WERI-Rb-1 (cell line): ENCODE measurements around the gene ZIC1.

Source experiments
- DNase-seq: peaks from one replicate; pipeline ENCODE4 v3.0.0-alpha.2; 2020
- H3K27ac ChIP-seq: fragments of 250-450 bp; sonication (Bioruptor Pico); 2 replicates; pipeline ENCODE4 v1.5.1; 2020; ENCODE audit warnings: mild to moderate bottlenecking, moderate library complexity
- H3K27me3 ChIP-seq: fragments of 250-450 bp; sonication (Bioruptor Pico); 2 replicates; pipeline ENCODE4 v1.5.1; 2021; ENCODE audit warnings: mild to moderate bottlenecking, low read depth, moderate library complexity; ENCODE audit not compliant: insufficient read depth, severe bottlenecking
- H3K36me3 ChIP-seq: fragments of 250-450 bp; sonication (Bioruptor Pico); 2 replicates; pipeline ENCODE4 v1.5.1; 2020; ENCODE audit warnings: mild to moderate bottlenecking, moderate library complexity
- H3K4me3 ChIP-seq: 2 replicates; pipeline ENCODE4 v1.5.1; 2011; ENCODE audit warnings: low read depth, mild to moderate bottlenecking, control low read depth, low read length
- H3K9me3 ChIP-seq: fragments of 250-450 bp; sonication (Bioruptor Pico); 2 replicates; pipeline ENCODE4 v1.5.1; 2021; ENCODE audit warnings: mild to moderate bottlenecking, moderate library complexity; ENCODE audit not compliant: severe bottlenecking
- TF ChIP-seq, protein P1 (sequence below): IDR thresholded peaks from 2 replicates; pipeline ENCODE4 v1.5.1; 2011; ENCODE audit warnings: low read depth, mild to moderate bottlenecking, control low read depth, inconsistent platforms, low read length

The ZIC1 gene

DNA sequence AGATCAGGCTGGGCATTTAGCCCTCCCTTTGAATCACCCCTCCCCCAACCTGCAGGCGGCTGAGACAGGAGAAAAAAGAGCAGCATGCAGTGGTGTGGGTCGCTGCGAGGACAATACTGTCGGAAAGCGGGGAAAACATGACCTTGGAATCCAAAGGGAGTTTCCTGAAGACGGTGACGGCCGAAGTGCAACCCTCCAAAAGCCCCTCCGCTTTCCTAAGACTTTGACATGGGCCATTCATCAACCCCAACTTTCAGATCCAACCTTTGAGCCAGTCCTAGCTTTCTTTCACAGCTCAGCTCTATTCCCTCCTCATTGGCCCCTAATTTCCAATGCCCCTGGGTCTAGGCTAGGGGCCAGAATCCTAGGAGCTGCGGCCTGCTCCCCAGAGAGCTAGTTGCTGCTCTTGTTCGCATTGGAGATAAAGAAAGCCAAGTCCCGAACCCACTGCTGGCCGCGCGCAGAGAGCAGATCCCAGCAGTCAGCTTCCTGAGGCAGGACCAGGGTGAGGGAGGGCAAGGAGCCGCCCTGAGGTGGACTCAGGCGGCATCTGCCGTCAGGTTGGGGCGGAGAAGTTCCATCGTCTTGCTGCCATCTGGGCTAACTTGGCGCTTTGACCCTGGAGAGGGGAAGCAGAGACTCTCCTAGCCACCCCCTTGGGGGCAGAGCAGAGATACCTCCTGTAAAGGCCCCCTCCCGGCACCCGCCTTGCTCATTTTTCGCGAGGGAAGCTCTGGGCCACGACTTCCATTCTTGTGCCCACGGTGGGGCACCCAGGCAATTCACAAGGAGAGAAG is 3.7 kb upstream of the ZIC1 start:
- H3K4me3 ChIP-seq, result no peak overlapping the region
- no peaks in the 10 kb centered on the region for H3K36me3 ChIP-seq
- no peak overlapping the region for H3K27ac ChIP-seq
- peaks cover 1% of the 10 kb centered on the region for H3K9me3 ChIP-seq
- TF ChIP-seq, protein P1, sequence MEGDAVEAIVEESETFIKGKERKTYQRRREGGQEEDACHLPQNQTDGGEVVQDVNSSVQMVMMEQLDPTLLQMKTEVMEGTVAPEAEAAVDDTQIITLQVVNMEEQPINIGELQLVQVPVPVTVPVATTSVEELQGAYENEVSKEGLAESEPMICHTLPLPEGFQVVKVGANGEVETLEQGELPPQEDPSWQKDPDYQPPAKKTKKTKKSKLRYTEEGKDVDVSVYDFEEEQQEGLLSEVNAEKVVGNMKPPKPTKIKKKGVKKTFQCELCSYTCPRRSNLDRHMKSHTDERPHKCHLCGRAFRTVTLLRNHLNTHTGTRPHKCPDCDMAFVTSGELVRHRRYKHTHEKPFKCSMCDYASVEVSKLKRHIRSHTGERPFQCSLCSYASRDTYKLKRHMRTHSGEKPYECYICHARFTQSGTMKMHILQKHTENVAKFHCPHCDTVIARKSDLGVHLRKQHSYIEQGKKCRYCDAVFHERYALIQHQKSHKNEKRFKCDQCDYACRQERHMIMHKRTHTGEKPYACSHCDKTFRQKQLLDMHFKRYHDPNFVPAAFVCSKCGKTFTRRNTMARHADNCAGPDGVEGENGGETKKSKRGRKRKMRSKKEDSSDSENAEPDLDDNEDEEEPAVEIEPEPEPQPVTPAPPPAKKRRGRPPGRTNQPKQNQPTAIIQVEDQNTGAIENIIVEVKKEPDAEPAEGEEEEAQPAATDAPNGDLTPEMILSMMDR, result no peak
- DNase-seq, result no peak
- H3K27me3 ChIP-seq, result no peaks in the 10 kb centered on the region

DNA sequence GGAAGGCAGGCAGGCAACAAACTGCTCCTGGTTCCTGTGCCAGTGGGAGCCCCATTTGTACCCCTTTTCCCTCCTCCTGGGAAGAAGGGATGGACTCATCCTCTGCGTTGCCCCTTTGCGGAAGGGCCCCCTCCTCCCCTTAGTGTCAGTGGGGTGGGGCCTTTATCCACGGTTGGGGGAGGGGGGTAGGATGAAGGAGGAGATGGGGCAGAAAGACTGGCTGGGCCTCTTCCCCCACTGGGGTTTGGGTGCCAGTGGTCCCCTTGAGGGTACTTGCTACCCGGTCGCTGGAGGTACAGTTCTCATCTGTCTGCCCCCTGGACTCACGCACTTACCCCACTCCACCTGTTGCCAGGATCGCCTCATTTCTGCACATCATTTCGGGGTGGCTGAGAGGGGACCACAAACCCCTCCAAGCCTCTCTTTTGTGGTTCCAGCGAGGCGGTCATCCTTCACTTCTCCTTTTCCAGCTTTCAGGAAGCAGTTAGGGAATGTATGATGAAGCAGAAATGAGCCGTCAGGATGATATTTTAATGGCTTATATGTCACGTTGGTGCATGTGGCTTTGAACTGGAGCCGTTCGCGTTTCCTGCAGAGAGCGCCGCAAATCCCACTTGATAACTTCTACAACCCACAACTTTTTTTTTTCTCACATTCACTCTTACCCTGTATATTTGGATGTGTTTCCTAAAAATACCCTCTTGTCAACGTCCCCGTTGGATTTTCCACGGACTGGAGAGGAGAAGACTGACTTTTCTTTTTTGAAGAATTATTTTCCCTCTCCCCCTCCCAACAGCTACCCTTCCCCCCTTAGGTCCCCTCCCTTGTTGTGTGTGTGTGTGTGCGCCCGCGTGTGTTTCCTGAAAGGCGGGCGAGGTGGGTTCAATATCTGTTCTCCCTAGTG is 2.9 kb upstream of the ZIC1 start, which contains the start of gene ZIC4:
TSS of gene ZIC4 (minus strand) at position 516 of the 904 bp plus-strand sequence. CDS start 3,746 bp downstream, outside the sequence.
- no peaks in the 10 kb centered on the region for H3K27me3 ChIP-seq
- H3K36me3 ChIP-seq, result peaks cover 3% of the 10 kb centered on the region; the same call in 1 of the 2 replicates
- no peak for DNase-seq
- no peak within 1 kb of the TSS for H3K27ac ChIP-seq
- H3K4me3 ChIP-seq, result no peak within 1 kb of the TSS
- TF ChIP-seq, protein P1, result no peak
- H3K9me3 ChIP-seq, result peaks cover 4% of the 10 kb centered on the region

DNA sequence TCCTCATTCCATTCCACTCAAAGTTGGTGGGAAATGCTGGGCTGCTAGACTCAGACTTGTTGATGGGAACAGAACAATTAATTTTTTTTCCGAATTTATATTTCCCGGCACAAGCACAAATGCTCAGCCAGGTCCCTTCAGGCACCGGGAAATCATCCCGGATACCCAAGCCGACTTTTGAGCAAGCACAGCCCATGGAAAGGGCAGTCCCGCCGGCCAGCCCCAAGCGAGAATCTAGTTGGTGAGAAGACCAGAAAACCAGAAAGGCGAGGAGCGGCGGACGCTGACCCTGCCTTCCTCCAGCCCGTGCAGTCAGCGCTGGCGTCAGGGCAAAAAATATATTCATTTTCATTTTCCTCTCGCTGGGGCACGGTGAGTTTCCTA is 2.1 kb upstream of the ZIC1 start:
- TF ChIP-seq, protein P1, result no peak
- H3K27me3 ChIP-seq, result no peaks in the 10 kb centered on the region
- no peak overlapping the region for H3K4me3 ChIP-seq
- DNase-seq, result no peak
- H3K36me3 ChIP-seq, result peaks cover 3% of the 10 kb centered on the region; the same call in 1 of the 2 replicates
- peaks cover 4% of the 10 kb centered on the region for H3K9me3 ChIP-seq
- H3K27ac ChIP-seq, result no peak overlapping the region

DNA sequence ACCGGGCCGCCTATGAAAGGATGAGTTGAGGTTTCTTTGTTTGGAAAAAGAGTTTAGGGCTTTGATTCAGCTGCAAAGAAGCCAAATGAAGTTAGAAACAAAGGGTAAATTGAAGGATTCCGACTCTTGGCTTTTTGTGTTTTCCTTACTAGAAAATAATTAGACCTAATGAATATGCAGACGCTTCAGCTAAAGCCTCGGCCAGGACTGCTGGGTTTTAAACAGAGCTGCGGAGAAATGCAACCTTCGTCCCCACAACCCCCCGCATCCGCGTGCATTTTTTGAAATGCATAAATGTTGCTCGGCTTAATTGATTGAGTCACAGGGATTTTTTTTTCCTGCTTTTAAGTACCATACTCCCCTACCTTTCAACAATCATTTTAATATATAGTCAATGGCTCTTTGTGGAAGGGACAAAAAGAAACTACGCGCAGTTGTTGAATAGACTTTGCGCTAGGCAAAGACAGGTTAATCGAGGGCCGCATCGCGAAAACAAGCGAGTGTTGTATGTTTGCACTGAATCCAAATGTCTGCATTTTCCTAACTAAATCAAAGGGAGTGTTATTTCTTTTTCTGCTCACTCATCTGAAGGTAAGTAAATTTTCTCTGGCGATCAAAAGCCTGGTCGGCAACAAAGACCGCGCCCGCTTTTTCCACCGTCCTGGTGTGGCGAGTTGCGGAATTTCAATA is 1.5 kb upstream of the ZIC1 start:
- TF ChIP-seq, protein P1, result no peak
- DNase-seq, result no peak
- peaks cover 4% of the 10 kb centered on the region for H3K9me3 ChIP-seq
- no peak overlapping the region for H3K4me3 ChIP-seq
- H3K27me3 ChIP-seq, result no peaks in the 10 kb centered on the region
- H3K27ac ChIP-seq, result no peak overlapping the region
- peaks cover 3% of the 10 kb centered on the region; the same call in 1 of the 2 replicates for H3K36me3 ChIP-seq

DNA sequence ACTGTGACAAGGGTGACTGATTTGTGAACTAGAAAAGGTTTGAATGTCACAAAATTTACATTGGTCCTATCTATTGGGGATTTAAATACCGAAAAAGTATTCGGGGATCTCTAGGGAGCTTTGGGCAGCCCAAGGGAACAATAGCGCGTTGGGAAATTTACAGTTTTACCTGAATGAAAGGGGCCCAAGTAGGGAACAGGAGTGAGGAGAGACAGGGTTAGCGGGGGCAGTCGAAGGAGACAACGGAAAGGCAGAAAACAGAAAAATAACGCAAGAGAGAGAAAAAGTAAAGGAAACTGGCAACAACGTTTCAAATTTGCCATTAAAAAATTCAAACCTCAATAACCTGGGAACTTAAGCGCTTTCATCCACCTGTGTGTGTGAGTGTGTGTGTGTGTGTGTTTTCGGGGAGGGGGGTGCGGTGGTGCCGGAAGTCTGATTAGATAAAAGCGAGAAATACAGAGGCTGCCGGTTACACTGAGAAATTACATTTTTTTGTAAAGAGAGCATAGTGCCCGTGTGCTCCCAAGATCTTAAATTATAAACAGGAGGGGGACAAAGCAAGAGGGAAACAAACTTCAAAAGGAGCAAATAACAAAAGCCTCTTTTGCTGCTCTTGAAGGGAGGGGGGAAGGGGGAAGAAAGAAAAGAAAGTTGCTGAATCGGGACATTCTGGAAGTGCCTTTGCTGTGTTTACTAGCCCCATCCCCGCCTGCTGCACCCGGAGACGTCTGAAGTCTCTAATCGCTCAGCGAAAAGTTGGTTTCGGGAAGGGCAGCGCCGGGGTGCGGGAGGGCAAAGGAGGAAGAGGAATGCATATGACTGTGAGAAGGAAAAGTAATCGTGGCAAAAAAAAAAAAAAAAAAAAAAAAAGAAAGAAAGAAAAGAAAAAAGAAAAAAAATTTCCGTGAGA is 721 bp upstream of the ZIC1 start:
- no peaks in the 10 kb centered on the region for H3K27me3 ChIP-seq
- no peak for DNase-seq
- peak overlapping the region; percentile 83 for H3K4me3 ChIP-seq
- H3K36me3 ChIP-seq, result peaks cover 6% of the 10 kb centered on the region; the same call in 1 of the 2 replicates
- H3K9me3 ChIP-seq, result peaks cover 4% of the 10 kb centered on the region
- no peak overlapping the region for H3K27ac ChIP-seq
- TF ChIP-seq, protein P1, result no peak
